Mesenchymal stem cell (in vitro differentiated cells and primary cell): Measurements from ENCODE around the gene MPP3.

Experiments
- DNase-seq: peaks from one replicate; pipeline ENCODE4 v3.0.0-alpha.2; 2013
- H2AFZ ChIP-seq: one replicate; pipeline ENCODE4 v1.6.1; 2013; ENCODE audit warnings: low read depth, mild to moderate bottlenecking, control low read depth, inconsistent platforms, low read length, moderate library complexity
- H2AK5ac ChIP-seq: 2 replicates; pipeline ENCODE4 v1.6.1; 2013; ENCODE audit warnings: low read length, moderate library complexity, mild to moderate bottlenecking, inconsistent platforms; ENCODE audit not compliant: severe bottlenecking
- H2BK120ac ChIP-seq: one replicate; pipeline ENCODE4 v1.6.1; 2013; ENCODE audit warnings: low read depth, mild to moderate bottlenecking, inconsistent platforms, low read length, moderate library complexity
- H2BK12ac ChIP-seq, 2 experiments: one replicate each; pipeline ENCODE4 v1.6.1; 2013; ENCODE audit warnings: inconsistent platforms in 2 of 2, low read length in 2 of 2, mild to moderate bottlenecking in 2 of 2, moderate library complexity in 2 of 2, control low read depth in 1 of 2
- H2BK15ac ChIP-seq: one replicate; pipeline ENCODE4 v1.6.1; 2013; ENCODE audit warnings: mild to moderate bottlenecking, low read depth, inconsistent platforms; ENCODE audit not compliant: poor library complexity, severe bottlenecking
- H2BK5ac ChIP-seq: 2 replicates; pipeline ENCODE4 v1.6.1; 2013; ENCODE audit warnings: low read depth, mild to moderate bottlenecking, low read length, control low read depth, inconsistent platforms; ENCODE audit not compliant: poor library complexity, severe bottlenecking
- H3K14ac ChIP-seq, 2 experiments: one replicate each; pipeline ENCODE4 v1.6.1; 2013; ENCODE audit warnings: inconsistent platforms in 2 of 2, low read length in 2 of 2, control low read depth in 1 of 2, mild to moderate bottlenecking in 1 of 2, moderate library complexity in 1 of 2
- H3K18ac ChIP-seq, 2 experiments: one replicate each; pipeline ENCODE4 v1.6.1; 2013; ENCODE audit warnings: inconsistent platforms in 2 of 2, low read length in 2 of 2, control low read depth in 1 of 2, low read depth in 1 of 2, mild to moderate bottlenecking in 1 of 2
- H3K23ac ChIP-seq, 2 experiments: one replicate each; pipeline ENCODE4 v1.6.1; 2013; ENCODE audit warnings: inconsistent platforms in 2 of 2, low read length in 2 of 2, mild to moderate bottlenecking in 2 of 2, moderate library complexity in 2 of 2, control low read depth in 1 of 2
- H3K27ac ChIP-seq: 2 replicates; pipeline ENCODE4 v1.5.1; 2013; ENCODE audit warnings: mild to moderate bottlenecking, moderate library complexity, low read length, control low read depth, inconsistent platforms; ENCODE audit not compliant: poor library complexity, severe bottlenecking
- H3K27me3 ChIP-seq, 2 experiments: 2 replicates each; pipeline versions ENCODE4 v1.6.1 to v1.7.0; 2013; ENCODE audit warnings: low read length in 2 of 2, mild to moderate bottlenecking in 2 of 2, moderate library complexity in 2 of 2, control low read depth in 1 of 2, inconsistent platforms in 1 of 2; ENCODE audit not compliant: control insufficient read depth in 1 of 2, insufficient read depth in 1 of 2
- H3K36me3 ChIP-seq, 2 experiments: 2 replicates each; pipeline versions ENCODE4 v1.6.1 to v1.7.0; 2013; ENCODE audit warnings: low read length in 2 of 2, control low read depth in 1 of 2, inconsistent platforms in 1 of 2, low read depth in 1 of 2, mild to moderate bottlenecking in 1 of 2; ENCODE audit not compliant: insufficient read depth in 2 of 2, control insufficient read depth in 1 of 2
- H3K4ac ChIP-seq, 2 experiments: one replicate each; pipeline ENCODE4 v1.6.1; 2013; ENCODE audit warnings: inconsistent platforms in 2 of 2, low read length in 2 of 2, mild to moderate bottlenecking in 2 of 2, moderate library complexity in 2 of 2, control low read depth in 1 of 2, low read depth in 1 of 2
- H3K4me1 ChIP-seq: 2 replicates; pipeline ENCODE4 v1.6.1; 2013; ENCODE audit warnings: low read depth, low read length, control low read depth; ENCODE audit not compliant: control insufficient read depth, insufficient read depth
- H3K4me2 ChIP-seq: 2 replicates; pipeline ENCODE4 v1.6.1; 2013; ENCODE audit warnings: low read length, mild to moderate bottlenecking, inconsistent platforms; ENCODE audit not compliant: poor library complexity, severe bottlenecking
- H3K4me3 ChIP-seq, 2 experiments: 2 replicates each; pipeline versions ENCODE4 v1.5.1 to v1.7.0; 2013; ENCODE audit warnings: low read length in 2 of 2, mild to moderate bottlenecking in 2 of 2, control low read depth in 1 of 2, low read depth in 1 of 2; ENCODE audit not compliant: insufficient read depth in 1 of 2
- H3K79me1 ChIP-seq: replicated peaks from 2 replicates; pipeline ENCODE4 v1.6.1; 2013; ENCODE audit warnings: mild to moderate bottlenecking, control low read depth, low read length, inconsistent platforms; ENCODE audit not compliant: poor library complexity, severe bottlenecking
- H3K9ac ChIP-seq: 2 replicates; pipeline ENCODE4 v1.7.0; 2013; ENCODE audit warnings: mild to moderate bottlenecking, low read length, moderate library complexity
- H3K9me3 ChIP-seq: 2 replicates; pipeline ENCODE4 v1.7.0; 2013; ENCODE audit warnings: mild to moderate bottlenecking, low read length; ENCODE audit not compliant: control insufficient read depth
- H4K8ac ChIP-seq: one replicate; pipeline ENCODE4 v1.6.1; 2013; ENCODE audit warnings: inconsistent platforms, mild to moderate bottlenecking, low read length, moderate library complexity
- H4K91ac ChIP-seq: one replicate; pipeline ENCODE4 v1.6.1; 2013; ENCODE audit warnings: mild to moderate bottlenecking, low read length, inconsistent platforms
- WGBS: methylation state at CpG from one replicate; pipeline ENCODE4 v1.1.7; 2013; ENCODE audit warnings: mixed read lengths; 5-methylcytosine and 5-hydroxymethylcytosine counted together

The MPP3 gene

GRCh38 chr17:43832168-43832975, 574 bp downstream of the MPP3 start:
- WGBS = 9% methylated on average over 41 of the region's 51 CpGs

GRCh38 chr17:43831633-43832032, 1.3 kb downstream of the MPP3 start:
- Histone ChIP-seq H3K27ac (no peak overlapping the region), H3K14ac (no peak overlapping the region), H4K91ac (no peak overlapping the region), H3K36me3 (peaks cover 40 to 44% of the 10 kb centered on the region in 2 experiments), H2AK5ac (no peak overlapping the region), H3K79me1 (peaks cover 3% of the 10 kb centered on the region), H3K27me3 (no peaks in the 10 kb centered on the region), H2BK120ac (no peak overlapping the region), H3K18ac (no peak overlapping the region), H3K4me2 (no peak overlapping the region), H2BK5ac (no peak overlapping the region), H3K4ac (no peak overlapping the region), H3K4me1 (peaks cover 14% of the 10 kb centered on the region), H3K9ac (peak overlapping the region; percentile 78), H2BK15ac (no peak overlapping the region), H3K23ac (no peak overlapping the region), H3K4me3 (peak overlapping the region in 1 of 2 experiments; percentile 81), H2BK12ac (no peak overlapping the region), H3K9me3 (no peaks in the 10 kb centered on the region), H4K8ac (no peak overlapping the region), H2AFZ (no peak overlapping the region)
- WGBS = 78% methylated on average over 5 of the region's 8 CpGs
- DNase-seq = no peak

More at GRCh38 chr17:43832168-43832975, 574 bp downstream of the MPP3 start:
- peak overlapping the region; percentile 49 for H2BK15ac ChIP-seq
- H3K14ac ChIP-seq = no peak overlapping the region
- H3K27me3 ChIP-seq = no peaks in the 10 kb centered on the region
- H3K79me1 ChIP-seq = peaks cover 3% of the 10 kb centered on the region
- peaks cover 14% of the 10 kb centered on the region for H3K4me1 ChIP-seq
- H4K91ac ChIP-seq = no peak overlapping the region
- H3K23ac ChIP-seq = no peak overlapping the region
- no peaks in the 10 kb centered on the region for H3K9me3 ChIP-seq
- no peak overlapping the region for H2BK5ac ChIP-seq
- peak overlapping the region in 1 of 2 experiments; percentile 7 for H3K4ac ChIP-seq
- H2AFZ ChIP-seq = peak overlapping the region; percentile 29
- H2AK5ac ChIP-seq = no peak overlapping the region
- peak overlapping the region; percentile 78 for H3K9ac ChIP-seq
- peaks cover 36 to 42% of the 10 kb centered on the region in 2 experiments for H3K36me3 ChIP-seq
- peak overlapping the region in 1 of 2 experiments; percentile 91 for H3K18ac ChIP-seq
- peak overlapping the region; percentile 11 for H2BK120ac ChIP-seq
- peak overlapping the region in 1 of 2 experiments; percentile 45 for H2BK12ac ChIP-seq
- H3K27ac ChIP-seq = no peak overlapping the region
- peak overlapping the region; percentile 7 for H4K8ac ChIP-seq
- peak overlapping the region; percentile 96 for H3K4me2 ChIP-seq
- peak; percentile 74 for DNase-seq
- peak overlapping the region; percentile 67 to 81 for H3K4me3 ChIP-seq

- Histone ChIP-seq H3K27me3 (no peaks in the 10 kb centered on the region), H4K91ac (no peak overlapping the region), H3K18ac (no peak overlapping the region), H2BK12ac (no peak overlapping the region), H3K27ac (no peak overlapping the region), H3K4me1 (peaks cover 14% of the 10 kb centered on the region), H3K9ac (no peak overlapping the region), H4K8ac (no peak overlapping the region), H2AK5ac (no peak overlapping the region), H2AFZ (no peak overlapping the region), H2BK120ac (no peak overlapping the region), H2BK15ac (no peak overlapping the region), H3K4me3 (no peak overlapping the region), H3K4me2 (no peak overlapping the region), H3K14ac (no peak overlapping the region), H3K36me3 (peaks cover 43 to 53% of the 10 kb centered on the region in 2 experiments), H3K4ac (no peak overlapping the region), H3K79me1 (peaks cover 3% of the 10 kb centered on the region), H3K9me3 (no peaks in the 10 kb centered on the region), H2BK5ac (no peak overlapping the region), H3K23ac (no peak overlapping the region)
- 94% methylated on average over 7 of the region's 7 CpGs for WGBS
- DNase-seq = no peak
These were observed 2.3 kb downstream of the MPP3 start for GRCh38 chr17:43830510-43831140.

- 99% methylated on average over 14 of the region's 14 CpGs for WGBS
- no peak overlapping the region for H4K91ac ChIP-seq
- H2BK12ac ChIP-seq = no peak overlapping the region
These were observed 3.2 kb downstream of the MPP3 start for GRCh38 chr17:43829738-43830137.

More at GRCh38 chr17:43829738-43830137, 3.2 kb downstream of the MPP3 start:
- Histone ChIP-seq H3K23ac (no peak overlapping the region), H3K27me3 (no peaks in the 10 kb centered on the region), H3K9ac (no peak overlapping the region), H3K4ac (no peak overlapping the region), H3K79me1 (peaks cover 6% of the 10 kb centered on the region), H2AFZ (no peak overlapping the region), H3K27ac (no peak overlapping the region), H3K36me3 (peaks cover 50 to 62% of the 10 kb centered on the region in 2 experiments), H4K8ac (no peak overlapping the region), H3K4me2 (no peak overlapping the region), H3K4me1 (peaks cover 14% of the 10 kb centered on the region), H3K4me3 (no peak overlapping the region), H3K14ac (no peak overlapping the region), H2BK5ac (no peak overlapping the region), H2AK5ac (no peak overlapping the region), H2BK15ac (no peak overlapping the region), H3K9me3 (no peaks in the 10 kb centered on the region), H2BK120ac (no peak overlapping the region), H3K18ac (no peak overlapping the region)
- DNase-seq = no peak
